Activated naive CD4-positive, alpha-beta T cell treated with anti-CD3 and anti-CD28 coated beads, Interleukin-2, amount 50 U/mL, for 16 hours (primary cell): ENCODE data around the gene ANAPC2.
A peak's percentile ranks its signal among the peaks of the same experiment; 100 is the strongest.

Experiments used
- DNase-seq: peaks from one replicate; pipeline ENCODE4 v3.0.0-alpha.2; 2020

ANAPC2 gene

GRCh38 chr9:137160716-137161557, 27.4 kb downstream of the ANAPC2 start:
- no peak for DNase-seq

- no peak for DNase-seq
Measured at GRCh38 chr9:137160054-137160425, 28.3 kb downstream of the ANAPC2 start.

GRCh38 chr9:137159105-137160053, 29.0 kb downstream of the ANAPC2 start:
- DNase-seq, result no peak

- no peak for DNase-seq
Measured at GRCh38 chr9:137158625-137159024, 29.7 kb downstream of the ANAPC2 start.

- DNase-seq, result no peak
Measured at GRCh38 chr9:137157618-137158415, 30.5 kb downstream of the ANAPC2 start.

GRCh38 chr9:137156567-137157375, 31.6 kb downstream of the ANAPC2 start:
- DNase-seq, result peak; percentile 63

GRCh38 chr9:137152844-137153405, 35.4 kb downstream of the ANAPC2 start:
- no peak for DNase-seq

- DNase-seq, result peak; percentile 37
Measured at GRCh38 chr9:137150617-137151457, 37.5 kb downstream of the ANAPC2 start.

- no peak for DNase-seq
Measured at GRCh38 chr9:137149942-137150616, 38.3 kb downstream of the ANAPC2 start.

- DNase-seq, result no peak
Measured at GRCh38 chr9:137149363-137149762, 39.0 kb downstream of the ANAPC2 start.

GRCh38 chr9:137148661-137149060, 39.7 kb downstream of the ANAPC2 start:
- no peak for DNase-seq

- DNase-seq, result no peak
Measured at GRCh38 chr9:137148242-137148641, 40.1 kb downstream of the ANAPC2 start.

GRCh38 chr9:137147793-137148160, 40.6 kb downstream of the ANAPC2 start:
- DNase-seq, result no peak

GRCh38 chr9:137147091-137147792, 41.1 kb downstream of the ANAPC2 start:
- DNase-seq, result no peak

GRCh38 chr9:137146527-137146918, 41.8 kb downstream of the ANAPC2 start:
- no peak for DNase-seq

- no peak for DNase-seq
Measured at GRCh38 chr9:137145731-137146526, 42.4 kb downstream of the ANAPC2 start.

- DNase-seq, result no peak
Measured at GRCh38 chr9:137143459-137143858, 44.9 kb downstream of the ANAPC2 start.
